Measurements from ENCODE around the gene FES.
"Not testable (repeated sequence)": the region's sequence is repeated elsewhere in the genome, so short reads cannot be mapped to it uniquely, and the experiment has no call there.

Gene FES

GRCh38 chr15:90893175-90894090, 9.1 kb downstream of the FES start:
- DNase-seq = no peak

GRCh38 chr15:90895571-90896117, 11.3 kb downstream of the FES start:
- DNase-seq = no peak

DNA sequence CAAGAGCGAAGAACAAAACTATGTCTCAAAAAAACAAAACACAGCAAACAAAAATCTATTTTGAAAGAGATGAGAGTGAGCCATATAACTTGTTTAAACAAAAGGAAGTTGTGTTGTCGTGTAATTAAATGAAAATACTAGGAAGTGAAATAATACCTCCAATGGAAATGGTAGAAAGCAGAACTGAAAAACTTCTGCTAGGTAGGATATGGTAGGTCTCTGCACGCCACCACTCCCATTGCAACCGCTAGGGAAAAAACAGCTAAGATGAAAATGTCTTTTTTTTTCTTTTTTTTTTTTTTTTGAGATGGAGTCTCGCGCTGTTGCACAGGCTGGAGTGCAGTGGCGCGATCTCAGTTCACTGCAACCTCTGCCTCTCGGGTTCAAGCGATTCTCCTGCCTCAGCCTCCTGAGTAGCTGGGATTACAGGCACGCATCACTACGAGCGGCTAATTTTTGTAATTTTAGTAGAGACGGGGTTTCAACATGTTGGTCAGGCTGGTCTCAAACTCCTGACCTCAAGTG, 12.9 kb downstream of the FES start:
- not testable (repeated sequence) for DNase-seq

GRCh38 chr15:90901175-90902039, 17.1 kb downstream of the FES start:
- DNase-seq = no peak

DNA sequence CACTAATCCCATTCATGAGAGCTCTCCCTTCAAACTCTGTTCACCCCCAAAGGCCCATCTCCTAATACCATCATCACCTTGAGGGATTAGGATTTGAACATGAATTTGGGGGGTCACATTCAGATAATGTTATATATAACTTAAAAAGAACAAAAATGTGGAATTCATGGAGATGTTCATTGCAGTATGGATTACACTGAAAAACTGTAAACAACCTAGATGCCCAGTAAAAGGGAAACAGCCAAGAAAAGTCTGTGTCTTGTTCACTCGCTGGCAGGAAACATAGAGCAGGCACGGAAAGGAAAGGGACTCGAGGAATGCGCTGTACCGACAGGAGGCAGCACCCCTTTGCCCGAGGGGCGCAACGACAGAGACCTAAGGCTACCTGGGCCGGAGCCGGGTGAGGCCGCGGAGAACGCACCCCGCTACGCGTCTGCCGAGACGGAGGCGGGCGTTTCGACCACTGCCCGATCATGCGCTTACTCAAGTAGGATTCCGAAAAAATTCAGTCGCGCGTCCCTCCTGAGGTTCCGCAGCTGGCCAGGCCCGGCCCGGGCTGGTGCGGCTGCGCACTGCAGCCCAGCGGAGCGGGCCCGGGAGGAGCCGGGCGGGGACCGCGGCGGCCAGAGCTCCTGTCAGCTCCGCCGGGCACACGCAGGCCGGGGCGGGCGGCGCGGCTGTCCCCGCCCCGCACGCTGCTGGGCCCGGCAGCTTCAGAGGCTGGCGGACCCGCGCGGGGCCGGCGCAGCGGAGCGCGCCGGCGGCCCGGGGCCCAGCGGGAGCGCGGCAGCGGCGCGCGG, 17.9 kb downstream of the FES start:
- peak; percentile 7 for DNase-seq

DNA sequence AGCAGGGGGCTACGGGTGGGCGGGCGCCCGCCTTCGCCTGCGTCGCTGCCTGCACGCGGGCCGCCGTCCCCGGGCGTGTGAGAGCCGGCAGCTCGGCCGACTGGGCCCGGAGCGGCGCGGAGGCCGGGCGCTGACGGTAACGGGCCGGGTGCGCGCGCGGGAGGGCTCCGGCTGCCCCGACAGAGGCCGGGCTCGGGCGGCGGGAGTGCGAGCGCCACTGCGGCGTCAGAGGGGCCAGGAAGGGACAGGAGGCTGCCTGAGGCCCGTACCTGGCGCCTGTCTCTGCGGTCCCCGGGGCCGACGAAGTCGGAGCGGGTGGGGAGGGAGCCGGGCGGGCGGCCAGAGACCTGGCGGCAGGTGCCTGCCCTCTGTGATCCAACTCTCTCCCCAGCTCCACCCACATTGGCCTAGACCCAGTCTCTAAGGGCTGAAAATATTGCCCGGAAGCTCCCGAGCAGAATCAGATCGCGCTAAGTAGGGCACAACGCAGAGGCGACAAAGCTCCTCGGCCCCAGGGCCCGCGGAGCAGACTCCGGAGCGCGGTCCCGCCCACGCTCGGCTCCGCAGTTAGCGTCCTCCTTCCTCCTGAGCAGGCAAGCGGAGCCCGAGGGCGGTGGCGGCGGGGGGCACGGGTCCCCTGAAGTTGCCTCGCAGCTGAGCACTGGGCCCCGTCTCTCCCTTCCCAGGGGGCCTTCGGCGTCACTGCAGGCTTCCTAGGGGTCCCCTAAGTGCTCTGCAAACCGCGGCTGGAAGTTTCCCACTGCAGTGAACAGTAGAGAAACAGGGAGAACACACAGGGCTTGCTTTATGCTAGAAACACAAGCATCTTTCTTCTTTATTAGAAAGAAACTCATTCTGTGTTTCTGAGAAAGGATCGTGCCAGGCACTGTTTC, 18.8 kb downstream of the FES start, which contains the start of gene MAN2A2:
TSS of gene MAN2A2 (plus strand) at position 463 of the 893 bp plus-strand sequence. CDS start 906 bp downstream, outside the sequence.
- DNase-seq = no peak

DNA sequence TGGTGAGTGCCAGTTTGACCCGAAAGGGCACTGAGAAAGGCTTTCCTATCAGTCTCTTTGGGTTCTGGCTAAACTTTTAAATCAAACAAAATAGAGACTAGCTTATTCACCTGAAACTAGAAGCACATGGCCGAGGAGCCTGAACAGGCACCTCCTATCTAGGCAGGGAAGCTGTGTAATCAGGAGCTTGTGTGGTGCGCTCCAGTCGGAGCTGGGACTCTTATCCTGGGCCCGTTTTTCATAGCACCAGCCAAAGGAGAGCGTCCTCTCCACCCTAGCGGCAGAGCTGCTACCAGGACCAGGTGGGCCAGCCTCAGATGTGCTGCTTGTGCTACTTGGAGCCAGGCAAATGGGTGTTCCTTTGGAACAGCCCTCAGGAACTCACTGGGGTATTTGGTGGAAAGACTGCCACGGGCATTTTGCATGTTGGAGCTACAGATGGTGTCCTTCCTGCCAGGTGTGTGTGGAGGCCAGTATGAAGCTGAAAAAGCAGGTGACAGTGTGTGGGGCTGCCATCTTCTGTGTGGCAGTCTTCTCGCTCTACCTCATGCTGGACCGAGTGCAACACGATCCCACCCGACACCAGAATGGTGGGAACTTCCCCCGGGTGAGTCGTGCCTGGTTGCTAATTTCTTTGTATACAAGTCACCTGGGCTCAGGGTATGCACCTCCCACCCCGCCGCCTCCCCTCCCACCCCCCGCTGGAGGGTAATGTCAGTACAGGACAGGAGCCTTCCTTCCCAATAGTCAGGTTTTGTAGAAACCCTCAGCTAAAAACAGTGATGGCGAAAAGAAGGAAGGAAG, 19.6 kb downstream of the FES start:
- no peak for DNase-seq

DNA sequence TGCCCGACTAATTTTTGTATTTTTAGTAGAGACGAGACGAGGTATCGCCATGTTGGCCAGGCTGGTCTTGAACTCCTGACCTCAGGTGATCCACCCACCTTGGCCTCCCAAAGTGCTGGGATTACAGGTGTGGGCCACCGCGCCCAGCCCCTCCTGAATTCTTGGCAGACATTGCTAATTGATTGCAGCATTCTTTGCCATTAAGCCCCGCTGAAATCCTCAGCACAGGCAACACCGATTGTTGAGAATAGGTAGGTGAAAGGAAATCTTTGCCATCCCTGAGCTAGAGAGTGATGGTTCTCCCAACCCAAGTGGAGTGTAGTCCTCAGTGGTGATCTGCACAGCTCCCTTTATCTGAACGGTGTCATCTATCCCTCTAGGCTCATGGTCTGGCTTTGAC, 20.4 kb downstream of the FES start:
- DNase-seq = no peak

DNA sequence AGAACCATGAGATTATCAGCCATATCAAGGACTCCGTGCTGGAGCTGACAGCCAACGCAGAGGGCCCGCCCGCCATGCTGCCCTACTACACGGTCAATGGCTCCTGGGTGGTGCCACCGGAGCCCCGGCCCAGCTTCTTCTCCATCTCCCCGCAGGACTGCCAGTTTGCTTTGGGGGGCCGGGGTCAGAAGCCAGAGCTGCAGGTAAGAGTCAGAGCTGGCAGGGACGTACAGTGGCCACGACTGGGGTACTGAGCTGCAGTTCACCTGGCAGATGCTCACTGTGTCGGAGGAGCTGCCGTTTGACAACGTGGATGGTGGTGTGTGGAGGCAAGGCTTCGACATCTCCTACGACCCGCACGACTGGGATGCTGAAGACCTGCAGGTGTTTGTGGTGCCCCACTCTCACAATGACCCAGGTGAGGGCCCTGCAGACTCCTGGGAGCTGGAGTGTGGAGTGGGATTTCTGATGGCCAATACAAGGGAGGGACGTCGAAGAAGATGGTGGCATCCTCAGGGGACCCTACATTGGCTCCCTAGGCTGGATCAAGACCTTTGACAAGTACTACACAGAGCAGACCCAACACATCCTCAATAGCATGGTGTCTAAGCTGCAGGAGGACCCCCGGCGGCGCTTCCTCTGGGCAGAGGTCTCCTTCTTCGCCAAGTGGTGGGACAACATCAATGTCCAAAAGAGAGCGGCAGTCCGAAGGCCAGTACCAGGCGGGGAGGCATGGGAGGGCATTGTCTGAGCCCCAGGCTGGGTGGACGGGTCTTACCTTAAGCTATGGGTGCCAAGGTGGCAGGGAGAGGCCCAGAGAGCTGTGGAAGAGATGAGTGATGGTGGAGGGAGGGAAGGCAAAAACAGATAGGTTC, 21.2 kb downstream of the FES start:
- no peak for DNase-seq

DNA sequence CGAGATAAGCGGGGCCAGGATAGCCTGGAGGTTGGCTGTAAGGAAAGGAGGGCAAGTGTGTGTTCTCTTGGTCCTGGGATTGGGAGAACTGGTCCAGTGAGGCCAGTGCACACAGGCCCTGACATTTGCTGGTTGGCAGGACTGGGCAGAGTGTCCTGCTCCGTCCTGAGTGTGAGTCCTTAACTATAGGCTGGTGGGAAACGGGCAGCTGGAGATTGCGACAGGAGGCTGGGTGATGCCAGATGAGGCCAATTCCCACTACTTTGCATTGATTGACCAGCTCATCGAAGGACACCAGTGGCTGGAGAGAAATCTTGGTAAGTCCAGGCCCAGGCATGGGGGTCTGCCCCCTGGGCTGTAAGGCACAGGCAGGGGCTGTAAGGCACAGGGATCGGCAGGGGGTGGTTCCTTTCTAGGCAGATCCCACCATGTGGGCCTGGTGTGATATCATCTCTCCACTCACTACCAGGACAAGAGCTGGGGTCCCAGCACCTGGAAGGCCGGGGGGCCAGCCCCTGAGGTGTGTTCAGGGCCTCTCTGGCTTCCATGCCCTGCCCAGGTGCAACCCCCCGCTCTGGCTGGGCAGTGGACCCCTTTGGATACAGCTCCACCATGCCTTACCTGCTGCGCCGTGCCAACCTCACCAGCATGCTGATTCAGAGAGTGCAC, 22.0 kb downstream of the FES start:
- no peak for DNase-seq

DNA sequence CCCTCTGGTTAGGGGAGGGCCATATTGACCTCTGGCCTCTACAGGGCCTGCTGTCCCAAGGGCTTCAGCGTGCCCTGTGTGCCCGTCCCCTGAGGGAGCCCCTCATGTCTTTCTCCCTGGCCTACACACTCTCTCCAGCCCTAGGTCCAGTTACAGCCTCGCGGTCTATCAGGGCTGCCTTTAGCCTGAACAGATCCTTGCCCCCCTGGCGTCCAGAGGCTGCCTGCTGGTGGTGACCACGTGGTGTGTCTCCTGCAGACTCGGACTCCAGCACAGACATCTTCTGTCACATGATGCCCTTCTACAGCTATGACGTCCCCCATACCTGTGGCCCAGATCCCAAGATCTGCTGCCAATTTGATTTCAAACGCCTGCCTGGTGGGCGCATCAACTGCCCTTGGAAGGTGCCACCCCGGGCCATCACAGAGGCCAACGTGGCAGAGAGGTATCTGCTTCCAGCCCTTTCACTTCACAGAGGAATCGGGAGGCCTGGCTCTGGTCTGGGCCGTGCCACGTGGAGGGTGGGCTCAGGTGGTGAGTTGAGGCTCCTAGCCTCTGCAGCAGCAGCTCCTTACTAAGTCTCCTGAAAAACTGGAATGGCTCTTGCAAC, 22.9 kb downstream of the FES start:
- DNase-seq = no peak

DNA sequence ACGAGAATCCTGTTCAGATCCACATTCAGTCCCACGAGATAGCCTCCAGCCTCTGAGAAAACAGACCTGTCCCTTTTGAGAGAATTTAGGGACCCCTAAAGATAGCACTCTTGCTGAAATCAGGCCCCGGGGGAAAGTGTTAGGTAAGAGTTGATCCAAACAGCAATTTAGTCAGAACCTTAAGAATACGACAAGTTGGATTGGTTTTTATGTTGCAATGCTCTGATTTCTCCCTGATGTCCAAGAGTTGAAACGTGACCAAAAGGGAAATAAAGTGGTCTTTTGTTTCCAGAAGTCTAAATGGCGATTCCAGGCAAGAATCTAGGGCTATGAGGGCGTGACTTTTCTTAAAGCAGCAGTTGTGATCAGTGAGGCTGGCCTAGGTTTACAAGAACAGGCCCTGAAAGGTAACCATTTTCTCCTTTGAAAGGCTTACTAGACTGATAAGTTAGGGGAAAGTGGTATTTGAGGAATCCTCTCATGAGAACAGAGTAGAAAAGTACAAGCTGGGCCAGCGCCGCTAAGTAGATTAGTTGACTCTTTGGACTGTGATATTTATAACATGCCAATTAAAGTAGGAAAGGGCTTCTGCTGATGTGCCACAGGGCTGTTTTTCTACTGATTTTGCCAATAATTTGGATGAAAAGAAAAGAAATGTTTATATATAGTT, 23.7 kb downstream of the FES start:
- DNase-seq = no peak

DNA sequence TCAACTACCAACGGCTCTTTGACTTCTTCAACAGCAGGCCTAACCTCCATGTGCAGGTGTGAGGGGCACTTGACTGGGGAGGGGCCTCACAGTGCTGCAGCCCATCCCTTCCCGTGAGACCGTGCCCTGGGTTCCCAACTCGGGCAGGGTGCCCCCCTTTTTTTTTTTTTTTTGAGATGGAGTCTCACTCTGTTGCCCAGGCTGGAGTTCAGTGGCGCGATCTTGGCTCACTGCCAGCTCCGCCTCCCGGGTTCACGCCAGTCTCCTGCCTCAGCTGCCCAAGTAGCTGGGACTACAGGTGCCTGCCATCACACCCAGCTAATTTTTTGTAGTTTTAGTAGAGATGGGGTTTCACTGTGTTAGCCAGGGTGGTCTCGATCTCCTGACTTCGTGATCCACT, 25.1 kb downstream of the FES start:
- not testable (repeated sequence) for DNase-seq

DNA sequence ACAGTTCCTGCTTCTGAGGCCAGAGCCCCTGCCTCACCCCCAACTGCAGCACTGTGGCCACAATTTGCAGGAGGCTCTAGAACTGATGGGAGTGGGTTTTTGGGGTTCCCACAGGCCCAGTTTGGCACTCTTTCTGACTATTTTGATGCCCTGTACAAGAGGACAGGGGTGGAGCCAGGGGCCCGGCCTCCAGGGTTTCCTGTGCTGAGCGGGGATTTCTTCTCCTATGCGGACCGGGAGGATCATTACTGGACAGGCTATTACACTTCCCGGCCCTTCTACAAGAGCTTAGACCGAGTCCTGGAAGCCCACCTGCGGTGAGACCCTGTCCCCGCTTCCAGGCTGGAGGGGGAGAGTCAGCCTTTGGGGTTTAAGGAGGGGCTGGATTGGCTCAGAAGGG, 25.7 kb downstream of the FES start:
- no peak for DNase-seq

DNA sequence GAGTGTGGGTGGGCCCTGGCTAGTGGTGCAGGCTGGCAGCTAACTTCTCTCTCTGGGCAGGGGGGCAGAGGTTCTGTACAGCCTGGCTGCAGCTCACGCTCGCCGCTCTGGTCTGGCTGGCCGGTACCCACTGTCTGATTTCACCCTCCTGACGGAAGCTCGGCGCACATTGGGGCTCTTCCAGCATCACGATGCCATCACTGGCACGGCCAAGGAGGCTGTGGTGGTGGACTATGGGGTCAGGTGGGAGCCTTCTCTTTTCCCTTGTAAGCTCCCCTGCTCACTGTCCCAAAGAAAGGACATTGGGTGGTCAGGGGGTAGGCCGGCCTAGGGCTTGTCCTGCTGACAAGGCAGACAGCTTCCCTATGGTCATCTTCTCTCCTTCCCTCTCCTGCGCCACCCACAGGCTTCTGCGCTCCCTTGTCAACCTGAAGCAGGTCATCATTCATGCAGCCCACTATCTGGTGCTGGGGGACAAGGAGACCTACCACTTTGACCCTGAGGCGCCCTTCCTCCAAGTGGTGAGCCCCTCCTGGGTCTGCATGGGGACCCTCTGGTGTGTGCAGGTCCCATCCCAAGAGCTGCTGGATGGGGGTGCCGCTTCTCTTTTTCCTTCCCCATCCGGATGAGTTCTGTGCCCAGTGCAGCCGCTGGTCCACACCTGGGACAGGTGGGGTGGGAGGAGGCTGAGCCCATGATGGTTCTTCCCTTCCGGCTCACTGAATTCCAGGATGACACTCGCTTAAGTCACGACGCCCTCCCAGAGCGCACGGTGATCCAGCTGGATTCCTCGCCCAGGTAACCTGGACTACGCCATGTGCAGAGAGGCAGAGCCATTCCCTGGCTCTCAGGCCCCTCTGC, 26.4 kb downstream of the FES start:
- DNase-seq = no peak

DNA sequence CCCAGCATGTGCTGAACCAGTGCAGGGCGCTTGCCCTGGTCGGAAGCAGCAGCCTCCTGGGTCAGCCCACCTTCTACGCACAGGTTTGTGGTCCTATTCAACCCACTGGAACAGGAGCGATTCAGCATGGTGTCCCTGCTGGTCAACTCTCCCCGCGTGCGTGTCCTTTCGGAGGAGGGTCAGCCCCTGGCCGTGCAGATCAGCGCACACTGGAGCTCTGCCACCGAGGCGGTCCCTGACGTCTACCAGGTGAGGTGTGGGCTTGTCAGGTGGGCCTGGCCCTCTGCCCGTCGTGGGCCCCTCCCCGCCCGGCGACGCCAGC, 27.0 kb downstream of the FES start:
- no peak for DNase-seq

Measured in NCI-H1436 treated with DMSO at 0.1 percent for 48 hours (cell line).